HG02642 (cell line): Measurements from ENCODE around the gene THRAP3.
"Not testable (repeated sequence)": the region's sequence is repeated elsewhere in the genome, so short reads cannot be mapped to it uniquely, and the experiment has no call there.

Experiments used
- ATAC-seq: cut with Tn5 transposase; IDR thresholded peaks from one replicate; pipeline ENCODE4 v1.9.1; 2021; ENCODE audit warnings: mild to moderate bottlenecking; ENCODE audit not compliant: unreplicated experiment, poor library complexity

The THRAP3 gene

GRCh38 chr1:36223996-36224536 is at the start of gene THRAP3:
TSS of gene THRAP3 (plus strand) at chr1:36224443. CDS start at chr1:36282564, 58,121 bp downstream.
- ATAC-seq, result peak; percentile 92

DNA sequence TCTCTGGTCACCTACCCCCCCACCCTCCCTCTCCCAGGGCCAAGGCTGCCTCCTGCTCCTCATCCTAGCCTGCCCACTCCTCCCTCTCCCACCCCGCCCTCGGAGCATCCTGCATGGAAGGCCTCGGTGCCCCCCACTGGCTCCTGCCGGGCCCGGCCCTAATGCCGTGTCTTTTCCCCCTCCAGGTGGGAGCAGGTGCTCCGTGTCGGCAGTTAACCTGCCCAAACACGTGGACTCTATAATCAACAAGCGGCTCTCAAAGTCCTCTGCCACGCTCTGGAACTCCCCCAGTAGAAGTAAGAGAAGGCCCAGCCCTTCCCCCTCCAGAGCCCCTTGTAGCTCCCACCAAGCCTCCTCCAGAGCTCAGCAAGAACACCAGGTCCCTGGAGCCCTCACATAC is 49.5 kb upstream of the THRAP3 start:
- no peak for ATAC-seq

DNA sequence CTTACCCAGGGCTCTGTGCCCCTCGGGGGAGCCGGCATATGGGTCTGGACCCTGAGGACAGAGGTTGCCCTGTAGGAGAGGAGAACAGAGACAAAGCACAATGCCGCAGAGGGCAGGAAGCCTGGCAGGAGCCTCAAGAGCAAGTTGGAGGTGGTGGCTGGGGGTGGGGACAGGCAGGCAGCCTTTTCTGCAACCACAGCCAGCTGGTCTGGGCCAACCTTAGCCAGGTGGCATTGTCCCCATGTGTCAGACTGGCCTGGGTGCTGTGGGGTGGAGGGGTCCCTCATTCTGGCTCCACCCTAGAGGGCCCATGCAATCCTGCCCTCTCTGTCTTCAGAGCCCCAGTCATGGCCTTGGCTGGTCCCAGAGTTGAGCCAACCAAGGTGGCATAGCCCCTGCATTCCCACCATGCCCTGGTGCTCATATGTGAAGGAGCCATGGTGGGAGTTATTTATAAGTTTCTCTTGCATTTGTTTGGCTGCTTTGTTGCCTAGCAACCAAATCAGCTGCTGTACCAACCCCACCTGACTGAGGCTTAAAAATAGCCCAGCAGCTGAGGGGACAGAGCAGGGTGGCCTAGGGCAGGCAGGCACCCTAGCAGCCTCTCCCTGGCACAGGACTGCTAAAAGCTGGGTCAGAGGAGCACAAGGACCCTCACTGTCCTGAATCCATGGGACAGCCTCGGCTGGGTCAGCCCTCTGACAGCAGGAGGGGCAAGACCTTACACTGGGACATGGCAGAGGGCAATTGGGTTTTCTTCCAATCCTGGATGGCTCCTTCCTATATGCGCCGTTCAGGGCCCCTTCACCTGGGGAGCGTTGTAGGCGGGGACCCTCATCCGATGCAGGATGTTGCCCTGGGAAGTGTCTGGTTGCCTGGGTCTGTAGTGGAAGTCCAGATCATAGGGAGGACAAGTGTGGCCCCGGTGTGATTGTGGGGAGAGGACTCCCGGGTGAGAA is 48.8 kb upstream of the THRAP3 start:
- peak; percentile 47 for ATAC-seq

DNA sequence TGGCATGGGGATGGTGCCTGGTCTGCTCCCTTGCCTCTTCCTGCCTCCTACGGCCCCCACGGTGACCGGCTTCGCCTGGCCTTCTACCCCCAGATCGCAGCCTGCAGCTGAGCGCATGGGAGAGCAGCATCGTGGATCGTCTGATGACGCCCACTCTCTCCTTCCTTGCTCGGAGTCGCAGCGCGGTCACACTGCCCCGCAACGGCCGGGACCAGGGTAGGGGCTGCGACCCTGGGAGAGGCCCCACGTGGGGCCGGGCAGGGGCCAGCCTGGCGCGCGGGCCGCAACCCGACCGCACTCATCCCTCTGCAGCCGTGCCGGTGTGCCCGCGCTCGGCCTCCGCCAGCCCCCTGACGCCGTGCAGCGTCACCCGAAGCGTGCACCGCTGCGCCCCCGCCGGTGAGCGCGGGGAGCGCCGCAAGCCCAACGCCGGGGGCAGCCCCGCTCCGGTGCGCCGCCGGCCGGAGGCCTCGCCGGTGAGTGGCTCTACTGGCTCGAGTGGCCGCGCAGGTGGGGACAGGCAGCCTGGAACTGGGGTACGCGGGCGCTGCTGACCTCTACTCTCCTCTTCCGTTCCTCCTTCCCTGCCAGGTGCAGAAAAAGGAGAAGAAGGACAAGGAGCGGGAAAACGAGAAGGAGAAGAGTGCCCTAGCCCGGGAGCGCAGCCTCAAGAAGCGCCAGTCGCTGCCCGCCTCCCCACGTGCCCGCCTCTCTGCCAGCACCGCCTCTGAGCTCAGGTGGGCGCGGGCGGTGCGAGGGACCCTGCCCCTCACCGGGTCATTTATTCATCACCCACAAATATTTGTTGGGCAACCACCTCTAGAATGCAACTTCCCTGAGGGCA is 47.9 kb upstream of the THRAP3 start:
- no peak for ATAC-seq

DNA sequence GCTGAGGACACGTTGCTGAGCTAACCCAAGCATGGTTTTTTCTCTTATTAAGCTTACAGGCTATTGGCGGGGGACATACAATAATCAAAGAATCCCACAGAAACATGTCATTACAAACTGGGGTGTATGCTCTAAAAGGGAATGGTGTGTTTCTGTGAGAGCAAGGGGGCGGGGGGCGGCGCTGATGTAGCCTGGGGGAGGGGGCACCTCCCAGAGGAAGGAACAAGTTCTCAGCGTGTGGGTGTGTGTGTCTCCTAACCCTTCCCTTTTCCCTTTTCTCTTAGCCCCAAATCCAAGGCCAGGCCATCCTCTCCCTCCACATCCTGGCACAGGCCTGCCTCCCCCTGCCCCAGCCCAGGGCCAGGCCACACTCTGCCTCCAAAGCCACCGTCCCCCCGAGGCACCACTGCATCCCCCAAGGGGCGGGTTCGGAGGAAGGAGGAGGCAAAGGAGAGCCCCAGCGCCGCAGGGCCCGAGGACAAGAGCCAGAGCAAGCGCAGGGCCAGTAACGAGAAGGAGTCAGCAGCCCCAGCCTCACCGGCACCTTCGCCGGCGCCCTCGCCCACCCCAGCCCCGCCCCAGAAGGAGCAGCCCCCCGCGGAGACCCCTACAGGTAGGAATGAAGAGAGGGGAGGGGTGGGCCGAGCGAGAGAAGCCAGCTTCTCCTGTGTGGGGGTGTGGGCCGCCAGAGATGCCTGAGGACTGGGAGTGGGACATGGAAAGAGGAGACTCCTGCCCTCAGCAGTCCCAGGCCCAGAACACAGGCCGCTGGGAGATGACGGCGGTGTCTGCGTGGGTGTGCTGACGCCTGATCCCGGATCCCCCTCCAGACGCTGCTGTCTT is 46.4 kb upstream of the THRAP3 start:
- ATAC-seq, result no peak

- no peak for ATAC-seq
Observed at GRCh38 chr1:36178471-36179219, 45.6 kb upstream of the THRAP3 start.

DNA sequence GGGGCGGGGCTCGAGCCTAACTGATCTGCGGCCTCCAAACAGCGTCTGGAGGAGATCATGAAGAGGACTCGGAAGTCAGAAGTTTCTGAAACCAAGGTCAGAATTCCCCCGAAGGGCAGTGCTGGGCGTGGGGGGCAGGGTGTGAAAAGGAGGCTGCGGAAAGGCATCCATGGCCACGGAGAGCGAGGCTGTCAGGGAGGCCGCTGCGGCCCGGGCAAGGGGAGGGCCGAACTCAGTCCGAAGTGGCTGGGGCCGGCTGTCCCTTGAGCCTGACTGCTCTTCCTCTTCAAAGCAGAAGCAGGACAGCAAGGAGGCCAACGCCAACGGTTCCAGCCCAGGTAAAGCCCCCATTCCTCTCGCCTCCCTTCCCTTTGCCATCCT is 45.0 kb upstream of the THRAP3 start:
- no peak for ATAC-seq

DNA sequence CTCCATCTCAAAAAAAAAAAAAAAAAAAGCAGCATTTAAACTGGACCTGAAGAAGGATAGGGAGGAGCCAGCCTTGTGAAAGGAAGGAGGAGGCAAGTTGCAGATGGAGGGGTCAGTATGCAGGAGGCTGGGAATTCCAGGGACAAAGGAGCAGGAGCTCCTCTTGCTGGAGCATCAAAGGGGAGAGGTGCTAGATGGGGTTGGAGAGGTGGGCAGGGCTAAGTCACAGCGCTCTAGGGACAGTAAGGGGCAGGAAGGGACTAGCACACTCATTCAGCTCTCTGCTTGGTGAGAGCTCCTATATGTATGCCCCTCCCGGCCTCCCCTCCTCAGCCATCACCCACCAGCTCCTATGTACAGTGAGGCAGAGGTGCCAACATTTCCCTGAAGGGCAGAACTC is 41.5 kb upstream of the THRAP3 start:
- ATAC-seq, result no peak

DNA sequence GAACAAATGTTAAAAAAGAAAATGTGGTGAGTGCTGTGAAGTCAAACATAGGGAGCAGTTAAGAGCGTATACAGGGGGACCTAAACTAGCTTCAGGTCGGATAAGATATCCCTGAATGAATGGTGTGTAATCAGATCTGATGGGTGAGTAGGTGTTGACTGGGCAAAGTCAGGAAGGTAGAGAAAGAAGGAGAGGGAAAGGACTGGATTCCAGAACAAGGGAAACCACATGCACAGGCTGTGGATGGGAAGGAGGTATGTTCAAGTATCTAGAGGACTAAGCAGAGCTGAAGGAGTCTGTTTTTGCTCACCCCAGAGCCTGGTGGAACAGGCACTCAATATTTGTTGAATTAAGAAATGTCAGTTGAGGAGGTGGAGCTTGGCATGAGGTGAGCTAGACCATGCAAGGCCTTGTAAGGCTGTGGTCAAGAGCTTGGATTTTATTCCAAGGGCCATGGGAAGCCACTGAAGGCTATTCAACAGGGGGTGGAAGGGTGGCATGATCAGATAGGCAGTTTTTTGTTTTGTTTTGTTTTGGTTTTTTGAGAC is 40.9 kb upstream of the THRAP3 start:
- no peak for ATAC-seq

DNA sequence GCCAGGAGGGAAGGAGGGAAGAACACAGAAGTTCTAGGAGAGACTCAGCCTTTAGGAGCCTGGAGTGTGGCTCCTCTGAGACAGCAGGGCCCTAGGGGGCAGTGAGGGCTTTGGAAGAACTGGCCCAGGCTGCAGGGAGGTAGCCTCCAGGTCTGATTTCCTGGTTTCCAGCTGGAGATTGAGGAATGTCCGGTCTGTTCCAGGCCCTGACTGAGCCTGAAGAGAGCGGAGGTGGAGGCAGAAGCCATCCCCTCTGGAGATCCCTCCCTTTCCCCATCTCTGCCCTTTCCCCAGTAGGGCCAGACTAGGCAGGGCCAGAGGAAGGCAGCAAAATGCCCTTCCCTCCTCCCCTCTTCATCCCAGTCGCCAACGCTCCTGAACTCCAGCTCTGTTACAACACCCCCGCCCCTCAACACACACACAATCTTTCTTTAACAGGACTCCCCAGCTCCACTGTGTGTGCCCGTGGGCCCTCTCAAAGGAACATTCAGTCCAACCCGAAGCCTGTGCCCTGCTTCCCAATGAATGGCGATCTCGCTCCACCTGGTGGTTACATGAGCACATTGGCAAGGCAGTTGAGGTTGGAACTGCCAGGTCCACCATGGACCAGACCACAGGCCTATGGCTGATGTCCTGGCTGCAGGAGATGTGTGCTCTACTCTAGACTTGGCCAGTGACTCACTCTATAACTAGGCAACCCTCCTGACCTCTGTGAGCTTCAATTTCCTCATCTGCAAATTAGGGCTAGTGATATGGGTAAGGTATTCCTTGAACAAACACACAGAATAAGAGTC is 36.2 kb upstream of the THRAP3 start:
- ATAC-seq, result peak; percentile 76

DNA sequence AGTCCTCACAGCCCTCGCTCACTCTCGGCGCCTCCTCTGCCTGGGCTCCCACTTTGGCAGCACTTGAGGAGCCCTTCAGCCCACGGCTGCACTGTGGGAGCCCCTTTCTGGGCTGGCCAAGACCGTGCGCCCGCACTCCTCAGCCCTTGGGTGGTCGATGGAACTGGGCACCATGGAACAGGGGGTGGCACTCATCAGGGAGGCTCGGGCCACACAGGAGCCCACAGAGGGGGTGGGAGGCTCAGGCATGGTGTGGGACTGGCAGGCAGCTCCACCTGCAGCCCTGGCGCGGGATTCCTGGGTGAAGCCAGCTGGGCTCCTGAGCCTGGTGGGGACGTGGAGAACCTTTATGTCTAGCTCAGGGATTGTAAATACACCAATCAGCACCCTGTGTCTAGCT is 27.4 kb upstream of the THRAP3 start:
- not testable (repeated sequence) for ATAC-seq

- ATAC-seq, result no peak
Observed at GRCh38 chr1:36198641-36199040, 25.6 kb upstream of the THRAP3 start.

- no peak for ATAC-seq
Observed at GRCh38 chr1:36199934-36200741, 24.1 kb upstream of the THRAP3 start.

- ATAC-seq, result no peak
Observed at GRCh38 chr1:36203027-36203553, 21.2 kb upstream of the THRAP3 start.

GRCh38 chr1:36203554-36204346 is 20.5 kb upstream of the THRAP3 start:
- no peak for ATAC-seq

- ATAC-seq, result no peak
Observed at GRCh38 chr1:36204347-36204909, 19.8 kb upstream of the THRAP3 start.
